Activated CD8-positive, alpha-beta memory T cell treated with anti-CD3 and anti-CD28 coated beads, Interleukin-2, amount 50 U/mL, for 24 hours (primary cell): ENCODE results near the gene COPS6.

Source experiments
- DNase-seq: peaks from one replicate; pipeline ENCODE4 v3.0.0-alpha.2; 2020; ENCODE audit errors: extremely low read depth

COPS6 gene

DNA sequence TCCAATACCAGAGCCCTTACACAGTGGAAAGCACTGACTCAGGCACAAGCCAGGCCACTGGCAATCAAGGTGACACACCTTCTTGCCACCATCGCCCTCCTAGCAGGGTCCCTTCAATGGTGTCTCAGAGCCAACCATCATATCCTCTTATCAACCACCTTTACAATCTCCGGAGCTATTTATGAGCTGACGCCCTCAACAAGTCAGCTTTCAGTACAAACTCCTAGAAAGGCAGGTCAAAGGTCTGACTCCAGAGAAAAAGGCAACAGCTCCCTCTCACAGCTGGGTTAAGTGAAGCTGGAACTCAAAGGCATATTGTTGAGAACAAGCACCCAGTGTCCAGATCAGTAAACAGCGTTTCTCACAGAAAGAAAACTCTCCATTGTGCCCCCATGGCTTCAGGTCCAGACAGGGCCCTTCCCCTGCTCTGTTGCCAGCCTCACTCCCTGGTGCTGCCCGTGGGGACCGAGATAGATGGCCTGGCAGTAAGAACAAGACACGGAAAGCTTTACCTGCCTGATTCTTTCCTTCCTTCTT is 9.7 kb upstream of the COPS6 start:
- DNase-seq, result no peak

DNA sequence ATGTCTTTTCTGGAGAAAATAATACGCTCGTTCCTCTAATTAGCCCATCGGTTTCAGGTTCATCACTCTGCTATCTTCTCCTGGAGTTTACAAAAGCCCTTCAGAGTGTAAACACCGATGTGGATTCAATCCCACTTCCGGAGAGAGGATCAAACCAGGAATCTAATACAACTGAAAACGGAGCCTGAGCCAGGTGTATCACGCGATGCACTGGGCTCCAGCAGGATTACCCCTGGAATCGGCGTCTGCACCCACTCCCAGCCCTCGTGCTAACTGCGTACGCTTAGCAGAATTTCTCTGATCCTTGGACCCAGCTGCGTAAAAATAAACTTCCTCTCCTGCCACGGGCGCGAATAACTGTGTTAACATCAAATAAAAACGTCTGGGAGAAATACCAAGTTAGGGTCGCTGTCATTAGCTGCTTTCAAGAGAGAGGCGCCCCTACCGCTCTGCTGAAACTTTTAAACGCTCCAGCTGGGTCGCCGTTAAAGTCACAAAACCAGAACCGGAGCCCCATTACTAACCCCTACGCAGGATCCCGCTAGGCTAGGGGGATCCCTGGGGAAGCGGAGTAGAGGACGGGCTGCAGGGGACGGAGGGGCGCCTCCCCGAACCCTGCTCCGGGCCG is 7.7 kb upstream of the COPS6 start:
- DNase-seq, result no peak

GRCh38 chr7:100081535-100082102 is 7.2 kb upstream of the COPS6 start, which contains the start of gene ZNF3:
ZNF3 (minus strand) TSS chr7:100081723; CDS start chr7:100077357, 4,366 bp downstream.
- peak; percentile 98 for DNase-seq

DNA sequence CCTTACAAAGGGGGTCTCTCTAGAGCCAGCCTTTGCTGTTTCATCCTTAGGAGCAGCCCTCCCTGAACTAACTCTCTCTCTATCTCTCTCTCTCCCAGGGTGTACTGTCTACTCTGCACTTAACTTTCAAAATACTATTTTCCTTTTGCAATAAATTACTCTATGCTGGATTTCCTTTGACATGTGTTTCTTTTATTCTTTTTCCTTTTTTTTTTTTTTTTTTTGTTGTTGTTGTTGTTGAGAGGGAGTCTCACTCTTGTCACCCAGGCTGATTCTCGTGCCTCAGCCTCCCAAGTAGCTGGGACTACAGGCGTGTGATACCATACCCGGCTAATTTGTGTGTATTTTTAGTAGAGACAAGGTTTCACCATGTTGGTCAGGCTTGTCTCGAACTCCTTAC is 5.8 kb upstream of the COPS6 start:
- no peak for DNase-seq

DNA sequence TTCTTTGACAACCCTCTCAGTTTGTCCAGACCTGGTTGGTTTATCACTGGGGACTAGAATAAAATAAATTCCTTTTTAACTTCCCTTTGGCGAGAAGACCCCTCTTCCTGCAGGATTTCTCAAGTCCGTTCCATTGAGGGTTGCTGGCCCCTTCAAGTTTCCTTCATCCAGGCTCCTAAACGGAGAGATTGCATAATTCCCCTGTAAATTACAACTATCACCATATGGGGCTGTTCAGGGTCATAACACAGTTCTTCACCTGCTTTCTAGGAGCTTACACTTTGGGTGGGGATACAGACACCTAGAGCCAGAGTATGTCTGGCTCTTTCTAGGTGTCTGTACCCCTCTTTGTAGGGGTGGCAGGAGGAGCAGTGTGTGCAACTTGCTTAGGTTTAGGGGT is 3.3 kb upstream of the COPS6 start:
- DNase-seq, result no peak

- no peak for DNase-seq
Measured at GRCh38 chr7:100087055-100087750, 1.6 kb upstream of the COPS6 start.

GRCh38 chr7:100088095-100088620 is 611 bp upstream of the COPS6 start:
- DNase-seq, result no peak

DNA sequence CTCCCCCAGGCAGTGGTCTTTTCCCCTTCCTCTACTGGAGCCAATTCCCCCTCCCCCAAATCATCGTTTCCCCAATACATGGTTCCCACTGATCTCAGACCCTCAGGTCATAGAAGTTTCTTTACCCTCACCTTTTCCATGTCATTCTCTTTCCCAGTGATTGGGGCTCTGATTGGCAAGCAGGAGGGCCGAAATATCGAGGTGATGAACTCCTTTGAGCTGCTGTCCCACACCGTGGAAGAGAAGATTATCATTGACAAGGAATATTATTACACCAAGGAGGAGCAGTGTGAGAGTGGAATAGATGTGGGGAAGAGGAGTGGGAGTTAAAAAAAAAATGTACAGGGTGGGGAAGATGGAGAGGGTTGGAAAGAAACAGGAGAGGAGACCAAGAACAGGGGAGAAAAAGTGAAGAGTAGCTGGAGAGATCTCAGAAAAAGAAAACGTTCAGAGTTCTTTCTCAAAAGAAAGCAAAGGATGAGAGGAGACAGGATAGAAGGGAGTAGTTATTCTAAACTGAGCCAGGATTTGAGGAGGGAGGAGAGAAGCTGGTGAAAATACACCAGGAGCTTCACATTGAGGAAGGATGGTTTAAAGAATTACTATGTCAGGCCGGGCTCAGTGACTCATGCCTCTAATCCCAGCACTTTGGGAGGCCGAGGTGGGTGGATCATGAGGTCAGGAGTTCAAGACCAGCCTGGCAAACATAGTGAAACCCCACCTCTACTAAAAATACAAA is 858 bp downstream of the COPS6 start:
- DNase-seq, result no peak

GRCh38 chr7:100090527-100091410 is 2.0 kb downstream of the COPS6 start:
- no peak for DNase-seq

DNA sequence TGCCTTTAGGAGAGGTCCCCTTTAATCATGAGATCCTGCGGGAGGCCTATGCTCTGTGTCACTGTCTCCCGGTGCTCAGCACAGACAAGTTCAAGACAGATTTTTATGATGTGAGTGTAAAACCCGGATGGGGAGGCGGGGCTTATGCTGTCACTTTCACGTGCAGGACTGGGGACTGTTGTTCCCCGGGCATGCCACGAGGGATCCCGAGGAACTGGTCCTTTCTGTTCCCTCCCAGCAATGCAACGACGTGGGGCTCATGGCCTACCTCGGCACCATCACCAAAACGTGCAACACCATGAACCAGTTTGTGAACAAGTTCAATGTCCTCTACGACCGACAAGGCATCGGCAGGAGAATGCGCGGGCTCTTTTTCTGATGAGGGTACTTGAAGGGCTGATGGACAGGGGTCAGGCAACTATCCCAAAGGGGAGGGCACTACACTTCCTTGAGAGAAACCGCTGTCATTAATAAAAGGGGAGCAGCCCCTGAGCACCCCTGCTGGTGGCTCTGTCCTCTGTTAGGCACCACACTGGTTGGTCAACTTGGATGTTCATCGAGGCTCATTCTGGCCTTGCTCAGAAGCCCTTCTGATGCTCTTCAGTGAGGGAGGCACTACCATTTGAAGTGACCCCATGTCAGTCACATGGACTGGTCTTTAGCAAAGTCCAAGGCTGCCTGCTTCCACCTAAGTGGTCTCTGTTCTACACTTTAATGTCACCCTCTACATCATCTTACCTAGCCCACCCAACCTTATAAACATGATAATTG is 2.8 kb downstream of the COPS6 start:
- no peak for DNase-seq

- DNase-seq, result no peak
Measured at GRCh38 chr7:100093054-100093453, 4.3 kb downstream of the COPS6 start.

GRCh38 chr7:100093498-100093897 is 4.7 kb downstream of the COPS6 start:
- no peak for DNase-seq

- no peak for DNase-seq
Measured at GRCh38 chr7:100093925-100094486, 5.2 kb downstream of the COPS6 start.

- no peak for DNase-seq
Measured at GRCh38 chr7:100095289-100095688, 6.5 kb downstream of the COPS6 start.

DNA sequence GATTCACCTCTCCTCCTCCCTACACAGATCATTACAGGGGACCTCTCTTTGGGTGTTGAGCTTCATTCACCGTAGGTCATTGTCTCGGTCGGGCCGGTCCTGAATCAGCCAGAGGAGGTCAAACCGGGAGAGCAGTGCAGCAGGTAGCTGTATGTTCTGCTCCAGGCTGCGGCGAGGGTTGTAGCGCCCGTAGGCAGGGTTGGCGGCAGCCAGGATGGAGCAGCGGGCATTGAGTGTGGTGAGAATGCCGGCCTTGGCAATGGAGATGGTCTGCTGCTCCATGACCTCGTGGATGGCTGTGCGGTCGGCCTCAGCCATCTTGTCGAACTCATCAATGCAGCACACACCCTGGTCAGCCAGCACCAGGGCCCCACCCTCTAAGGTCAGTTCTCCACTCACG is 6.9 kb downstream of the COPS6 start:
- DNase-seq, result no peak

DNA sequence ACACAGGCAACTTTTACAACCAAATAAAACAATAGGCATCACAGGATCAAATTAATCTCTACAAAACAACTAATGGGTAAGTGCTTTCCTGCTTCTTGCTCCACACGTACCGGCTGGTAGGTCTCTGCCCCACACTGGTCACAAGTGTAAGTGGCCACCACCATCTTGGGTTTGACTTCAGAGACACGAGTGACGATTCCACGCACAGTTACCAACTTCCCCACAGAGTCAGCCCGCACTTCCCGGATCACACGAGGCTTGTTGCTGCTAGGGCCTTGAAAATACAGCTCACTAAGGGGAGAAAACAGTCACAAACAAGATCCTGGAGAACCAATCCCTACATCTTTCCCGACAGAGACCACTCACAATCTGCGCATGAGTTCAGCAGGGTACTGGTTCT is 10.1 kb downstream of the COPS6 start:
- no peak for DNase-seq

- DNase-seq, result no peak
Measured at GRCh38 chr7:100099452-100099851, 10.7 kb downstream of the COPS6 start.

GRCh38 chr7:100100420-100101015 is 11.7 kb downstream of the COPS6 start:
- peak; percentile 63 for DNase-seq
